K562 (cell line): Measurements from ENCODE around the gene CRYBG3. TPM values are rescaled to one million over a fixed set of nuclear protein-coding genes. Genes with fewer than 3 reads are reported as not detected.

Experiments
- CBFA2T3 ChIP-seq: fragments of 450-650 bp; IDR thresholded peaks from 2 replicates; pipeline ENCODE4 v1.6.1; 2017
- DPF2 ChIP-seq: fragments of 450-650 bp; IDR thresholded peaks from 2 replicates; pipeline ENCODE4 v1.6.1; 2016
- GATAD2A ChIP-seq: fragments of 450-650 bp; IDR thresholded peaks from 2 replicates; pipeline ENCODE4 v1.6.1; 2017
- HMG20B ChIP-seq: fragments of 250-450 bp; sonication (Bioruptor Pico); IDR thresholded peaks from 2 replicates; pipeline ENCODE4 v1.5.0; 2021; ENCODE audit warnings: mild to moderate bottlenecking
- KDM5B ChIP-seq: fragments of 200-600 bp; sonication (generic); IDR thresholded peaks from 2 replicates; pipeline ENCODE4 v1.6.1; 2012; ENCODE audit warnings: low read depth, mild to moderate bottlenecking, moderate library complexity, low read length, control low read depth, inconsistent platforms; ENCODE audit not compliant: insufficient replicate concordance
- MED1 ChIP-seq: sonication (generic); formaldehyde crosslinking; IDR thresholded peaks from 2 replicates; pipeline ENCODE4 v1.8.1; 2023; ENCODE audit warnings: missing genetic modification reagents, borderline replicate concordance
- MEF2D ChIP-seq: conservative IDR thresholded peaks from 2 replicates; pipeline ENCODE4 v1.6.1; 2016; ENCODE audit warnings: low read depth, missing genetic modification characterization, missing compliant biosample characterization
- RBM17 ChIP-seq: fragments of 200-400 bp; formaldehyde crosslinking; IDR thresholded peaks from 2 replicates; pipeline ENCODE4 v1.6.1; 2017; ENCODE audit warnings: low read depth, mild to moderate bottlenecking, low read length, borderline replicate concordance
- TEAD2 ChIP-seq: fragments of 450-650 bp; IDR thresholded peaks from 2 replicates; pipeline ENCODE4 v1.6.1; 2016; ENCODE audit warnings: missing genetic modification characterization, control low read depth, missing compliant biosample characterization
- THRAP3 ChIP-seq: fragments of 450-650 bp; IDR thresholded peaks from 2 replicates; pipeline ENCODE4 v1.6.1; 2016; ENCODE audit warnings: mild to moderate bottlenecking, inconsistent platforms, borderline replicate concordance
- ZNF41 ChIP-seq: fragments of 250-450 bp; sonication (Bioruptor Pico); conservative IDR thresholded peaks from 2 replicates; pipeline ENCODE4 v1.4.0; 2020; ENCODE audit warnings: mild to moderate bottlenecking
- polyA plus RNA-seq, 8 experiments: library from polyadenylated mRNA; depleted of rRNA in 4 of 8; stranded (reverse) in 5 of 8; unstranded in 3 of 8; fragments of >200 nt; fragmentation: Nextera tagmentation in 2 of 8; fragmentation: Illumina TruSeq in 1 of 8; extraction: Ambion mirVana in 2 of 8; extraction: Trizol in 1 of 8; gene quantifications; 2 replicates each; pipeline versions ENCODE4 v1.2.1 to v1.2.3, GENCODE V29; 2011 to 2014; ENCODE audit warnings: inconsistent platforms in 1 of 8, missing spikeins in 1 of 8
- total RNA-seq, 7 experiments: library from RNA; depleted of rRNA in 6 of 7; stranded (reverse); fragments of >200 nt in 6 of 7; fragmentation: Illumina TruSeq in 2 of 7; extraction: Trizol in 2 of 7; gene quantifications; 2 replicates each; pipeline versions ENCODE4 v1.2.1 to v1.2.3, GENCODE V29; 2011 to 2021; ENCODE audit warnings: low replicate concordance in 1 of 7
- TF ChIP-seq, protein P1 (sequence below): fragments of 450-650 bp; IDR thresholded peaks from 2 replicates; pipeline ENCODE4 v1.6.1; 2016; ENCODE audit warnings: mild to moderate bottlenecking, moderate library complexity
- TF ChIP-seq, protein P2 (sequence below): fragments of 250-450 bp; sonication (Bioruptor Pico); IDR thresholded peaks from 2 replicates; pipeline ENCODE4 v1.8.0; 2022; ENCODE audit warnings: moderate library complexity, mild to moderate bottlenecking, inconsistent platforms
- TF ChIP-seq, protein P3 (sequence below), 2 experiments: fragments of 450-650 bp; IDR thresholded peaks; 2 replicates each; pipeline ENCODE4 v1.6.1; 2016

Gene CRYBG3
- total and polyA plus RNA-seq, 9 of the 15 experiments (the other 6 are each of a cell fraction or from before 2014, with no cell fraction given): 0.08 to 0.72 (median 0.18) TPM

DNA sequence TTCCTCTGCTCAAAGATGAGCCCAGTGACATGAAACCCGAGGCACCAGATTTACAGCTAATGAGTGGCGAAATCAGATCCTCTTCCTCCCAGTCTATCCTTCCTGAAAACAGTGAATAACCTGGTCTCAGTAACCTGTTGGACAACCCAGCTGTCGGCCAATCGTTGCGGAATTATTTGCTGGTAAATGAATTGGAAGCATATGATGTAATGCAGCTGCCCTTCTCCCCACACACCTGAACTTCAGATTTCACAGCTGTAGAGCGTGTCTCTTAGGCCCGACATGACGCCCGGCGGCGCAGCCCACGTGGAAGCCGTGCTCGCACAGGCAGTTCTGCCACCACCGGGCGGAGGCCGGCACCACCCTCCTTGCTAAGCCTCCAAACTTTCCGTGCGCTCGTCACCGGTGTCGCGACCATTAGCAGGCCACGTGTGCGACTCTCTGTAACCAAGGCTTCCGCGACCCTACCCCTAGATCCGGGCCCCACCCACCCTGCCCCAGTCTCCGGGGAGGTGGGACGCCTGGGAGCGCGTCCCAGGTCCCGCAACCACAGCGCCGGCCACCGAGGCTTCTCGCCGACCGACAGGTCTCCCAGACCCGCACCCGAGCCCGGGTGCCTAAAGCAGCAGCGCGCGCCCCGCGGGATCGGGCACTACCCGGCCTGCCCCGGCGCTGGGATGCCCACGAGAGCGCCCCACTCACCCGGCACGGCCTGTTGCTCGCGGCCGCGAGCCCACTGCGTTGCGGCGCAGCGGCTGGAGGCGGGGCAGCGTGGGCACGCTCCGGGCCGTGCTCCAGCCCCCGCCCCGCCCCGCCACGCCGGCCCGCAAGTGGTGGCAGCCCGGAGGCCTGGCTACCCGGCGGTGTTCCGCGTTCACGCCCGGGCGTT is 150.1 kb downstream of the CRYBG3 start, which contains the start of gene RIOX2 (continued):
- TF ChIP-seq, protein P1, sequence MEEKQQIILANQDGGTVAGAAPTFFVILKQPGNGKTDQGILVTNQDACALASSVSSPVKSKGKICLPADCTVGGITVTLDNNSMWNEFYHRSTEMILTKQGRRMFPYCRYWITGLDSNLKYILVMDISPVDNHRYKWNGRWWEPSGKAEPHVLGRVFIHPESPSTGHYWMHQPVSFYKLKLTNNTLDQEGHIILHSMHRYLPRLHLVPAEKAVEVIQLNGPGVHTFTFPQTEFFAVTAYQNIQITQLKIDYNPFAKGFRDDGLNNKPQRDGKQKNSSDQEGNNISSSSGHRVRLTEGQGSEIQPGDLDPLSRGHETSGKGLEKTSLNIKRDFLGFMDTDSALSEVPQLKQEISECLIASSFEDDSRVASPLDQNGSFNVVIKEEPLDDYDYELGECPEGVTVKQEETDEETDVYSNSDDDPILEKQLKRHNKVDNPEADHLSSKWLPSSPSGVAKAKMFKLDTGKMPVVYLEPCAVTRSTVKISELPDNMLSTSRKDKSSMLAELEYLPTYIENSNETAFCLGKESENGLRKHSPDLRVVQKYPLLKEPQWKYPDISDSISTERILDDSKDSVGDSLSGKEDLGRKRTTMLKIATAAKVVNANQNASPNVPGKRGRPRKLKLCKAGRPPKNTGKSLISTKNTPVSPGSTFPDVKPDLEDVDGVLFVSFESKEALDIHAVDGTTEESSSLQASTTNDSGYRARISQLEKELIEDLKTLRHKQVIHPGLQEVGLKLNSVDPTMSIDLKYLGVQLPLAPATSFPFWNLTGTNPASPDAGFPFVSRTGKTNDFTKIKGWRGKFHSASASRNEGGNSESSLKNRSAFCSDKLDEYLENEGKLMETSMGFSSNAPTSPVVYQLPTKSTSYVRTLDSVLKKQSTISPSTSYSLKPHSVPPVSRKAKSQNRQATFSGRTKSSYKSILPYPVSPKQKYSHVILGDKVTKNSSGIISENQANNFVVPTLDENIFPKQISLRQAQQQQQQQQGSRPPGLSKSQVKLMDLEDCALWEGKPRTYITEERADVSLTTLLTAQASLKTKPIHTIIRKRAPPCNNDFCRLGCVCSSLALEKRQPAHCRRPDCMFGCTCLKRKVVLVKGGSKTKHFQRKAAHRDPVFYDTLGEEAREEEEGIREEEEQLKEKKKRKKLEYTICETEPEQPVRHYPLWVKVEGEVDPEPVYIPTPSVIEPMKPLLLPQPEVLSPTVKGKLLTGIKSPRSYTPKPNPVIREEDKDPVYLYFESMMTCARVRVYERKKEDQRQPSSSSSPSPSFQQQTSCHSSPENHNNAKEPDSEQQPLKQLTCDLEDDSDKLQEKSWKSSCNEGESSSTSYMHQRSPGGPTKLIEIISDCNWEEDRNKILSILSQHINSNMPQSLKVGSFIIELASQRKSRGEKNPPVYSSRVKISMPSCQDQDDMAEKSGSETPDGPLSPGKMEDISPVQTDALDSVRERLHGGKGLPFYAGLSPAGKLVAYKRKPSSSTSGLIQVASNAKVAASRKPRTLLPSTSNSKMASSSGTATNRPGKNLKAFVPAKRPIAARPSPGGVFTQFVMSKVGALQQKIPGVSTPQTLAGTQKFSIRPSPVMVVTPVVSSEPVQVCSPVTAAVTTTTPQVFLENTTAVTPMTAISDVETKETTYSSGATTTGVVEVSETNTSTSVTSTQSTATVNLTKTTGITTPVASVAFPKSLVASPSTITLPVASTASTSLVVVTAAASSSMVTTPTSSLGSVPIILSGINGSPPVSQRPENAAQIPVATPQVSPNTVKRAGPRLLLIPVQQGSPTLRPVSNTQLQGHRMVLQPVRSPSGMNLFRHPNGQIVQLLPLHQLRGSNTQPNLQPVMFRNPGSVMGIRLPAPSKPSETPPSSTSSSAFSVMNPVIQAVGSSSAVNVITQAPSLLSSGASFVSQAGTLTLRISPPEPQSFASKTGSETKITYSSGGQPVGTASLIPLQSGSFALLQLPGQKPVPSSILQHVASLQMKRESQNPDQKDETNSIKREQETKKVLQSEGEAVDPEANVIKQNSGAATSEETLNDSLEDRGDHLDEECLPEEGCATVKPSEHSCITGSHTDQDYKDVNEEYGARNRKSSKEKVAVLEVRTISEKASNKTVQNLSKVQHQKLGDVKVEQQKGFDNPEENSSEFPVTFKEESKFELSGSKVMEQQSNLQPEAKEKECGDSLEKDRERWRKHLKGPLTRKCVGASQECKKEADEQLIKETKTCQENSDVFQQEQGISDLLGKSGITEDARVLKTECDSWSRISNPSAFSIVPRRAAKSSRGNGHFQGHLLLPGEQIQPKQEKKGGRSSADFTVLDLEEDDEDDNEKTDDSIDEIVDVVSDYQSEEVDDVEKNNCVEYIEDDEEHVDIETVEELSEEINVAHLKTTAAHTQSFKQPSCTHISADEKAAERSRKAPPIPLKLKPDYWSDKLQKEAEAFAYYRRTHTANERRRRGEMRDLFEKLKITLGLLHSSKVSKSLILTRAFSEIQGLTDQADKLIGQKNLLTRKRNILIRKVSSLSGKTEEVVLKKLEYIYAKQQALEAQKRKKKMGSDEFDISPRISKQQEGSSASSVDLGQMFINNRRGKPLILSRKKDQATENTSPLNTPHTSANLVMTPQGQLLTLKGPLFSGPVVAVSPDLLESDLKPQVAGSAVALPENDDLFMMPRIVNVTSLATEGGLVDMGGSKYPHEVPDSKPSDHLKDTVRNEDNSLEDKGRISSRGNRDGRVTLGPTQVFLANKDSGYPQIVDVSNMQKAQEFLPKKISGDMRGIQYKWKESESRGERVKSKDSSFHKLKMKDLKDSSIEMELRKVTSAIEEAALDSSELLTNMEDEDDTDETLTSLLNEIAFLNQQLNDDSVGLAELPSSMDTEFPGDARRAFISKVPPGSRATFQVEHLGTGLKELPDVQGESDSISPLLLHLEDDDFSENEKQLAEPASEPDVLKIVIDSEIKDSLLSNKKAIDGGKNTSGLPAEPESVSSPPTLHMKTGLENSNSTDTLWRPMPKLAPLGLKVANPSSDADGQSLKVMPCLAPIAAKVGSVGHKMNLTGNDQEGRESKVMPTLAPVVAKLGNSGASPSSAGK: peak; percentile 91
- TF ChIP-seq ZNF41 (no peak), DPF2 (no peak), RBM17 (no peak), MEF2D (tag) (no peak), HMG20B (CRISPR knock-in tag) (no peak), TEAD2 (no peak), THRAP3 (no peak), KDM5B (peak; percentile 51), GATAD2A (no peak), CBFA2T3 (no peak), MED1 (CRISPR knock-in tag) (no peak)
- TF ChIP-seq, protein P2, sequence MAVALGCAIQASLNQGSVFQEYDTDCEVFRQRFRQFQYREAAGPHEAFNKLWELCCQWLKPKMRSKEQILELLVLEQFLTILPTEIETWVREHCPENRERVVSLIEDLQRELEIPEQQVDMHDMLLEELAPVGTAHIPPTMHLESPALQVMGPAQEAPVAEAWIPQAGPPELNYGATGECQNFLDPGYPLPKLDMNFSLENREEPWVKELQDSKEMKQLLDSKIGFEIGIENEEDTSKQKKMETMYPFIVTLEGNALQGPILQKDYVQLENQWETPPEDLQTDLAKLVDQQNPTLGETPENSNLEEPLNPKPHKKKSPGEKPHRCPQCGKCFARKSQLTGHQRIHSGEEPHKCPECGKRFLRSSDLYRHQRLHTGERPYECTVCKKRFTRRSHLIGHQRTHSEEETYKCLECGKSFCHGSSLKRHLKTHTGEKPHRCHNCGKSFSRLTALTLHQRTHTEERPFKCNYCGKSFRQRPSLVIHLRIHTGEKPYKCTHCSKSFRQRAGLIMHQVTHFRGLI (CRISPR knock-in tag): no peak
- TF ChIP-seq, protein P3, sequence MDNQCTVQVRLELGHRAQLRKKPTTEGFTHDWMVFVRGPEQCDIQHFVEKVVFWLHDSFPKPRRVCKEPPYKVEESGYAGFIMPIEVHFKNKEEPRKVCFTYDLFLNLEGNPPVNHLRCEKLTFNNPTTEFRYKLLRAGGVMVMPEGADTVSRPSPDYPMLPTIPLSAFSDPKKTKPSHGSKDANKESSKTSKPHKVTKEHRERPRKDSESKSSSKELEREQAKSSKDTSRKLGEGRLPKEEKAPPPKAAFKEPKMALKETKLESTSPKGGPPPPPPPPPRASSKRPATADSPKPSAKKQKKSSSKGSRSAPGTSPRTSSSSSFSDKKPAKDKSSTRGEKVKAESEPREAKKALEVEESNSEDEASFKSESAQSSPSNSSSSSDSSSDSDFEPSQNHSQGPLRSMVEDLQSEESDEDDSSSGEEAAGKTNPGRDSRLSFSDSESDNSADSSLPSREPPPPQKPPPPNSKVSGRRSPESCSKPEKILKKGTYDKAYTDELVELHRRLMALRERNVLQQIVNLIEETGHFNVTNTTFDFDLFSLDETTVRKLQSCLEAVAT (IDR thresholded peaks at IDR 0.05): no peak
